ENCODE data around the gene RNU6-1.

Gene RNU6-1

DNA sequence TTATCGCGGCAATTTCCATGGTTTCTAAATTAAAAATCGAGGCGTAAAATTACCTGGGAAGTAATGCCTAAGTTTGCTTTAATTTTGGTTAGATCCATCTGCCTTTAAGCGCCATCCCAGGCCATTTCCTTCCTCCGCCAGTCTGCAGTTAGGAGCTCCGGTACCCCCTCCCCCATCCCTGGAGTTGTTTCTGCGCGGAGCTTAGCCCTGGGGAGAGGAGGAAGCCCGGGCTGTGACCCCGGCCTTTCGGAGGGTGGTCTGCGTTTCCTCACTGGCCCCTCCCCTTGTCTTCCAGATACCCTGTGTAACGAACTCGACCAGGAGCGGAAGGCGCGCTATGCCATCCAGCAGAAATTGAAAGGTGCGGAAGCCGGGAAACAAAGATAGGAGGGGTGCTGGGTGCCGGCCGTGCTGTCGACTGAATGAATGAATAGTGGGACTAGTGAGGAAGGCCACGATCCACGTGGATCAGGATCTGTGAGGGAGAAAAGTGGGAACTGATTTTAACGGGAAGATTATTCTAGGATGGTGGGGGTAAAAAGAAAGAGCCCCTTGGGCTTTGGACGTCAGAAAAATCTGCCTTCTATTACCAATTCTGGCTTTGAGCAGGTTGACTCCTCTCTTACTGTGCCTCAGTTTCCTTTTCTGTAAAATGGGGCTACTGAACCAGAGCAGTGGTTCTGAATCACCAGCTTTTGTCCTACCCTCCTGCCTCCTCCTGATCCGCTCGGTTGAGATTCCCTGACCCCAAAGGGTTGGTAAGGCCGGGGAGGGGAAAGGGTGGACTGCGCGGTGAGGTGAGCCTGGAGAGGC lies 6.7 kb downstream of the RNU6-1 start:
- TF ChIP-seq POLR2A (IDR thresholded peaks at IDR 0.05; ENCODE audit: low read depth, low read length): no peak
- FAIRE-seq (no peak), DNase-seq (ENCODE audit: insufficient read length, low spot score) (no peak)

- no peak for TF ChIP-seq POLR2A (IDR thresholded peaks at IDR 0.05; ENCODE audit: low read depth, low read length)
- DNase-seq (ENCODE audit: insufficient read length, low spot score) (no peak), FAIRE-seq (no peak)
Measured at GRCh38 chr15:67832031-67832551, 7.8 kb downstream of the RNU6-1 start.

- FAIRE-seq (no peak), DNase-seq (ENCODE audit: insufficient read length, low spot score) (no peak)
- no peak for TF ChIP-seq POLR2A (IDR thresholded peaks at IDR 0.05; ENCODE audit: low read depth, low read length)
Measured at GRCh38 chr15:67831363-67831762, 8.5 kb downstream of the RNU6-1 start.

- DNase-seq (ENCODE audit: insufficient read length, low spot score) (no peak), FAIRE-seq (no peak)
- no peak for TF ChIP-seq POLR2A (IDR thresholded peaks at IDR 0.05; ENCODE audit: low read depth, low read length)
Measured at GRCh38 chr15:67829647-67830504, 10.0 kb downstream of the RNU6-1 start.

GRCh38 chr15:67828969-67829646 lies 10.7 kb downstream of the RNU6-1 start:
- FAIRE-seq (no peak), DNase-seq (ENCODE audit: insufficient read length, low spot score) (no peak)
- TF ChIP-seq POLR2A (IDR thresholded peaks at IDR 0.05; ENCODE audit: low read depth, low read length): no peak

DNA sequence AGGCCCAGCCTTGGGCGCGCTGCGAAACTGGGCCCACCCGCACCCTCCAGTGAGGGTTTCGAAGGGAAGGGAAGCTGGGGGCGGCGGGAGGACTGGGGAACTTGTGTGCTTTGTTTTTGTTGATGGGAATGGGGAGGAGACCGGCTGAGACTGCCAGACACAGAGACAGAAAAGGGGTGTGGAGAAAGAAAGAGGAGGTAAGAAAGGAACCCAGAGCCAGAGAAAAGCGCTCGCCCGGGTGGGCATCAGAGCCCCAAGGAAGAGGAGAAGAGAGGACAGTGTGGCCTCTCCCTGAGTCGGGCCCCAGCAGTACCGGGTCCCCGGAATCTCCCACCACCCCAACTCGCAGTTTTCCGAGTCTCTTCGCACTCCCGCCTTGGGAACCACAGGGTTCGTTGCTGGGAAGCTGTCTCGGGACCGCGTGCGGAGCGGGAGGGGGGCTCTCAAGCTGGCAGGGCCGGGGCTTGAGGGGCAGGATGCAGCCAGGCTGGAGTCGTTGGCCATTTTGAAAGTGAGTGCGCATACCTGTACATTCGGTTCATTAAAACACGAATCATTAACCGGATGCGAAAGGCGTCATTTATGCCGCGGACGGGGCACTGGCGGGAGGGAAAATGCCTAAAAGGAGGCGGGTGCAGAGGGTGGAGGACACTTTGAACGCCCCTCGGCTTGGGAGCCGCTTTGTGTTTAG lies 11.4 kb downstream of the RNU6-1 start:
- FAIRE-seq: no peak
- no peak for TF ChIP-seq POLR2A (IDR thresholded peaks at IDR 0.05; ENCODE audit: low read depth, low read length)
- no peak for DNase-seq (ENCODE audit: insufficient read length, low spot score)

DNA sequence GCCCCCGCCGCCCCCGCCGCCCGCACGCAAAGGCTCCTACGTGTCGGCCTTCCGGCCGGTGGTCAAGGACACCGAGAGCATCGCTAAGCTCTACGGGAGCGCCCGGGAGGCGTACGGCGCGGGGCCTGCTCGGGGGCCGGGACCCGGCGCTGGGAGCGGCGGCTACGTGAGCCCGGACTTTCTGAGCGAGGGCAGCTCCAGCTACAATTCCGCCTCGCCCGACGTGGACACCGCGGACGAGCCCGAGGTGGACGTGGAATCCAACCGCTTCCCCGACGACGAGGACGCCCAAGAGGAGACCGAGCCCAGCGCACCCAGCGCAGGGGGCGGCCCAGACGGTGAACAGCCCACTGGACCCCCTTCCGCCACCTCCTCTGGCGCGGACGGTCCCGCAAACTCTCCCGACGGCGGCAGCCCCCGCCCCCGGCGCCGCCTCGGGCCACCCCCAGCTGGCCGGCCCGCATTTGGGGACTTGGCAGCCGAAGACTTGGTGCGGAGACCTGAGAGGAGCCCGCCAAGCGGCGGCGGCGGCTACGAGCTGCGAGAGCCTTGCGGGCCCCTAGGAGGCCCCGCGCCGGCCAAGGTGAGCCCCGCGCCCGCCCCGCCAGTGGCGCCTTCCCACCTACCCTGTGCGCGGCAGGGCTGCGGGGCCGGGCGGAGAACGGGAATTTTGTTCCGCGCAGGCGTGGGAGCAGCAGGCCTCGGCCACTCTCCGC lies 12.1 kb downstream of the RNU6-1 start:
- DNase-seq (ENCODE audit: insufficient read length, low spot score): no peak
- no peak for FAIRE-seq
- TF ChIP-seq POLR2A (IDR thresholded peaks at IDR 0.05; ENCODE audit: low read depth, low read length): no peak

GRCh38 chr15:67826717-67827561 lies 12.9 kb downstream of the RNU6-1 start:
- no peak for TF ChIP-seq POLR2A (IDR thresholded peaks at IDR 0.05; ENCODE audit: low read depth, low read length)
- no peak for FAIRE-seq
- DNase-seq (ENCODE audit: insufficient read length, low spot score): no peak

DNA sequence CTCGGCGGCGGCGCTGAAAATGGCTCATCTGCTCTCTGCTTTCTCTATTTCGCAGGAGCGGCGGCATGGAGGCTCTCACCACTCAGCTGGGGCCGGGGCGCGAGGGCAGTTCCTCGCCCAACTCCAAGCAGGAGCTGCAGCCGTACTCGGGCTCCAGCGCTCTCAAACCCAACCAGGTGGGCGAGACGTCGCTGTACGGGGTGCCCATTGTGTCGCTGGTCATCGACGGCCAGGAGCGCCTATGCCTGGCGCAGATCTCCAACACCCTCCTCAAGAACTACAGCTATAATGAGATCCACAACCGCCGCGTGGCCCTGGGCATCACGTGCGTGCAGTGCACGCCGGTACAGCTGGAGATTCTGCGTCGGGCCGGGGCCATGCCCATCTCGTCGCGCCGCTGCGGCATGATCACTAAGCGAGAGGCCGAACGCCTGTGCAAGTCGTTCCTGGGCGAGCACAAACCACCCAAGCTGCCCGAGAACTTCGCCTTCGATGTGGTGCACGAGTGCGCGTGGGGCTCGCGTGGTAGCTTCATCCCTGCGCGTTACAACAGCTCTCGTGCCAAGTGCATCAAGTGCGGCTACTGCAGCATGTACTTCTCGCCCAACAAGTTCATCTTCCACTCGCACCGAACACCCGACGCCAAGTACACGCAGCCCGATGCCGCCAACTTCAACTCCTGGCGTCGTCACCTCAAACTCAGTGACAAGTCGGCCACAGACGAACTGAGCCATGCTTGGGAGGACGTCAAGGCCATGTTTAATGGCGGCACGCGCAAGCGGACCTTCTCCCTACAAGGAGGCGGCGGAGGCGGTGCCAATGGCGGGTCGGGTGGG lies 13.7 kb downstream of the RNU6-1 start:
- DNase-seq (ENCODE audit: insufficient read length, low spot score): no peak
- no peak for FAIRE-seq
- no peak for TF ChIP-seq POLR2A (IDR thresholded peaks at IDR 0.05; ENCODE audit: low read depth, low read length)

GRCh38 chr15:67824976-67825880 lies 14.6 kb downstream of the RNU6-1 start, which contains the start of gene SKOR1:
Gene SKOR1 (plus strand): TSS chr15:67825509. CDS start chr15:67825603, 94 bp downstream.
- FAIRE-seq (no peak), DNase-seq (ENCODE audit: insufficient read length, low spot score) (no peak)
- TF ChIP-seq POLR2A (IDR thresholded peaks at IDR 0.05; ENCODE audit: low read depth, low read length): no peak

All from H54 (cell line).